ENCODE results near the gene MNS1. TPM values are rescaled to one million over a fixed set of nuclear protein-coding genes. Genes with fewer than 3 reads are reported as not detected.

Gene MNS1
- total RNA-seq, 1 experiment from 2014 or later: 1.7 TPM

Other genes starting within 250 kb of the MNS1 start
- 5.7 and 6.4 TPM in 2 replicates for gene RFX7, start 221.3 kb downstream of the MNS1 start, total RNA-seq (2014; rRNA removed; shearing (Covaris generic))
- 3.5 and 6.6 TPM in 2 replicates for gene TEX9, start 99.7 kb downstream of the MNS1 start, total RNA-seq (2014; rRNA removed; shearing (Covaris generic))

Measured in NCI-H460 (cell line).